GM06990 (cell line): ENCODE data around the gene E2F2.
A peak's percentile ranks its signal among the peaks of the same experiment; 100 is the strongest.

Source experiments
- DNase-seq: peaks from one replicate; pipeline ENCODE4 v3.0.0-alpha.2; 2011; ENCODE audit not compliant: insufficient read length; ENCODE audit errors: extremely low read depth
- H3K27me3 ChIP-seq: replicated peaks from 2 replicates; pipeline ENCODE4 v1.6.0; 2011; ENCODE audit warnings: low read length; ENCODE audit not compliant: control insufficient read depth, insufficient read depth
- H3K36me3 ChIP-seq: 2 replicates; pipeline ENCODE4 v1.5.1; 2011; ENCODE audit warnings: low read length; ENCODE audit not compliant: control insufficient read depth, insufficient read depth
- H3K4me3 ChIP-seq: replicated peaks from 2 replicates; pipeline ENCODE4 v1.5.1; 2011; ENCODE audit warnings: low read depth, mild to moderate bottlenecking, control low read depth, low read length
- CTCF ChIP-seq: IDR thresholded peaks from 2 replicates; pipeline ENCODE4 v1.5.1; 2011; ENCODE audit warnings: low read length, control low read depth, mild to moderate bottlenecking, inconsistent platforms; ENCODE audit not compliant: insufficient read depth, poor library complexity, severe bottlenecking

E2F2 gene

GRCh38 chr1:23525558-23526250 is 5.3 kb downstream of the E2F2 start:
- no peak for TF ChIP-seq CTCF
- Histone ChIP-seq H3K36me3 (peaks cover 7% of the 10 kb centered on the region), H3K4me3 (no peak overlapping the region), H3K27me3 (no peaks in the 10 kb centered on the region)
- no peak for DNase-seq

- no peak for TF ChIP-seq CTCF
- H3K4me3 ChIP-seq: no peak overlapping the region
- DNase-seq: peak; percentile 80
- H3K27me3 ChIP-seq: no peaks in the 10 kb centered on the region
- peaks cover 7% of the 10 kb centered on the region for H3K36me3 ChIP-seq
These were observed 6.2 kb downstream of the E2F2 start for GRCh38 chr1:23524716-23525401.

GRCh38 chr1:23524163-23524562 is 6.9 kb downstream of the E2F2 start:
- TF ChIP-seq CTCF: no peak
- Histone ChIP-seq H3K27me3 (no peaks in the 10 kb centered on the region), H3K4me3 (no peak overlapping the region), H3K36me3 (peaks cover 7% of the 10 kb centered on the region)
- DNase-seq: no peak

GRCh38 chr1:23522244-23522982 is 8.6 kb downstream of the E2F2 start:
- Histone ChIP-seq H3K4me3 (no peak overlapping the region), H3K36me3 (peaks cover 12% of the 10 kb centered on the region), H3K27me3 (no peaks in the 10 kb centered on the region)
- TF ChIP-seq CTCF: no peak
- DNase-seq: no peak

GRCh38 chr1:23521588-23521987 is 9.4 kb downstream of the E2F2 start:
- H3K4me3 ChIP-seq: no peak overlapping the region
- TF ChIP-seq CTCF: no peak
- H3K27me3 ChIP-seq: no peaks in the 10 kb centered on the region
- no peak for DNase-seq
- peaks cover 18% of the 10 kb centered on the region for H3K36me3 ChIP-seq
